HG02870 (cell line): ENCODE measurements around the gene RIPPLY1.

Experiments
- ATAC-seq: cut with Tn5 transposase; IDR thresholded peaks from one replicate; pipeline ENCODE4 v1.9.1; 2021; ENCODE audit warnings: mild to moderate bottlenecking, moderate library complexity; ENCODE audit not compliant: unreplicated experiment

The RIPPLY1 gene, protein sequence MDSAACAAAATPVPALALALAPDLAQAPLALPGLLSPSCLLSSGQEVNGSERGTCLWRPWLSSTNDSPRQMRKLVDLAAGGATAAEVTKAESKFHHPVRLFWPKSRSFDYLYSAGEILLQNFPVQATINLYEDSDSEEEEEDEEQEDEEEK

DNA sequence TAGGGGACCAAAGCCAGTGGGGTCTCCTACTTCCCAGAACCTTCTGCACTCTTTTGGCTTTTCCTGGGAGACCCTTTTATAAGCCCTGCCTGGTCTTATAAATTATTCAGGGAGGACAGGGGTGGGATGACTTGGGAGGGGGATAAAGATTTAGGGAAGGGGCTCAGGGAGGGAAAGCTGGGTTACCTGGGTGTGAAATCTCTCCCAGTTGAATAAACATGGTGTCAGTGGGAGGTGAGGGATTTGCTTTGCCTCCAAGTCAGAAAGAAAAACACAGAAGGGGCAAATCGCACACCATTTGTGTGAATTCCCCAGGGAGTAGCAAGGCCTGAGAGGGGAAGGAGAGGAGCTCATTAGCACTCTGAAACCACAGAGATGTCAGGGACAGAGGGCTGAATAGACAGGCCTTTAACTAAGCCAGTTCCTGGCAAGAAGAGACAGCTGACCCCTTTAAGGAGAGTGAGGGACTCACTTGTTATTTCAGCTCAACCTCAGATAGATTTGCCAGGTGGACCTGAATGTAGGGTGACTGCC, at the start of gene RIPPLY1:
Gene RIPPLY1, minus strand, starts transcription at position 51 of the 534 bp plus-strand sequence. CDS start 54 bp downstream, outside the sequence.
- ATAC-seq, result no peak

DNA sequence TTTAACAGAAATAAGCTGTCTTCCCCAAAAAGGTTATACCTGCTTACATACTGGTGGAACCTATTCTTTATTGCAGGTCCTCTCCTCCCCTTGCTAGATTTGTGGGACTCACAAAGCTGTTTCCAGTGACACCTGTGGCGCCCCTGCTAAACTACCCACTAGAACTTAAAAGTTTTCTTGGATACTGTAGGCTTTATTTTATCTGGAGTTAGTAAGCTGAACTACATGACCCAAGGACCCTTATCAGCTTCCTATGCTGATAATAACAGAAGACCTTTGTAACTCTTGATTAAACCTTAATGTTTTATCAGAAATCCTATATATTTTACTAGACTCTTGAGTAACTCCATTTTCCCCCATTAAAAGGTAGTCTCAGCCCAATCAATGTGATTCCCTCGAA, 49.4 kb upstream of the RIPPLY1 start:
- no peak for ATAC-seq

DNA sequence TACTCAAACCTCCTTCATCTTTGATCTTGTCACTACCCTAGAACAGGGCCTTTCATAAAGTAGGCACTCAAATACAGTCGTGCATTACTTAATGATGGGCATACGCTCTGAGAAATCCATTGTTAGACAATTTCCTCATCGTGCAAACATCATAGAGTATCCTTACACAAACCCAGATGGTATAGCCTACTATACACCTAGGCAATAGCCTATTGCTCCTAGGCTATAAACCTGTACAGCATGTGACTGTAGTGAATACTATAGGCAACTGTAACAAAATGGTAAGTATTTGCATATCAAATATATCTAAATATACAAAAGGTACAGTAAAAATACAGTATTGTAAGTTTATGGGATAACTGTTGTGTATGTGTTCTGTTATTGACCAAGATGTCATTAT, 48.9 kb upstream of the RIPPLY1 start:
- no peak for ATAC-seq

GRCh38 chrX:106951230-106951629, 48.1 kb upstream of the RIPPLY1 start:
- ATAC-seq, result no peak

DNA sequence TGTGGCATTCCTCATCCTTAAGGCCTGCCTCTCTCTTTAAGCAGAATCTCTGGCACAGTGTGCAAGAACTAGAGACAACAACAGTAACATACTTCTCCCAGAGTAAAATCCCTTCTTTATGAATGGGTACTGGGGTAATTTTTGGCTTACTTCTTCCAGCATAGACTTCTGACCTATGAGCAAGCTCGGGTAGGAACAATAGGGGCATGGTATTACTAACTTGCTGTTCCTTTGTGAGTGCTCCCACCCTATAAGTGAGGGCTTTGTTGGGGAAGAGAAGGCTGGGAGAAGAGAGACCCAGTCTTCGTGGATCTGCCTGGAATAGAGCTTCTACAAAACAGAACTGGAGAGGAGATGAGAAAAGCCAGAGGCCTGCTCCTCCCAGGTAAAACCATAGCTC, 47.2 kb upstream of the RIPPLY1 start:
- no peak for ATAC-seq

- no peak for ATAC-seq
Measured at GRCh38 chrX:106949366-106949765, 46.2 kb upstream of the RIPPLY1 start.

GRCh38 chrX:106948641-106949040, 45.5 kb upstream of the RIPPLY1 start:
- no peak for ATAC-seq

DNA sequence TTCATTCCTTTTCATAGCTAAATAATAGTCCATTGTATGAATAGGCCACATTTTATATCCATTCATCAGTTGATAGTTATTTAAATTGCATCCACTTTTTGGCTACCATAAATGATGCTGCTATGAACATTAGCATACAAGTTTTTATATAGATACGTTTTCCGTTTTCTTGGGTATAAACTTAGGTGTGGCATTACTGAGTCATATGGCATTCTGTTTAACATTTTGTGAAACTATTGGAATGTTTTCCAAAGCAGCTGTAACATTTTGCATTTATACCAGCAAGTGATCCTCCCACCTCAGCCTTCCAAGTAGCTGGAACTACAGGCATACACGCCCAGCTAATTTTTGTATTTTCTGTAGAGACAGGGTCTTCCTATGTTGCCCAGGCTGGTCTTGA, 43.3 kb upstream of the RIPPLY1 start:
- no peak for ATAC-seq

DNA sequence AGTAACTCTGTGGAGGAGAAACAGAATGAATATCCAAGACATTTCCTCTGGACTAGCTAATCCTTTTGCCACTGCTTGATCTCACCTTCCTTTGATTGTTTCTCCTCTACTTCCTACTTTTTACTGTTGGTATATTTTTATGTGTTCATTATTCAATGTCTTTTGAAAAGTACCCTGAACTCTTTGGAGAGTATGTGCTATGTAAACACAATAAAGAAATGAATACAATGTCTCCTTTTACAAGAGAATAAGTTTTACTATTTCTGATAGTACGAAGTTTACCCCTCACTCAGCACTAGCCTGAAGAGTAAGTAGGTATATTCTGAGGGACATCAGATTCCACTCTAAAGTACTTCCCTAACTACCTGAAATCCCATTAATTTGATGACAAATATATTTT, 36.9 kb upstream of the RIPPLY1 start:
- no peak for ATAC-seq

DNA sequence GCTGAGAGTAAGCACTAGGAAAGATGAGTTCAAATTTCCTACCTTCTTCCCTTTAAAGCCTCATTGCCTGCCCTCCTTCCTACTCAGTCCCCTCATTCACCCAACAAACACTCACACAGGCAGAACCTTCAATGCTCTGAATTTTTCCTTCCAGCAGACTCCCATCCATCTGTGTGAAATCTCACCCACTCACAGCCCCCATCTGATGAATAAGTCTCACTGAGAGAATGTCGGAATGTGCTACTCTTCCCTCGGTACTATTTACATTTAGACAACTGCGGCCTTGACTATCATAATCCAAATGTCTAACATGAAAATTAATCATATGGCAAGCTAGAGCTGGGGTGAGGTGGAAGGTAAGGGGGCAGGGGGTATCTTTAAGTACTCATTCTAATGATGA, 36.4 kb upstream of the RIPPLY1 start:
- no peak for ATAC-seq

- ATAC-seq, result no peak
Measured at GRCh38 chrX:106936246-106936645, 33.1 kb upstream of the RIPPLY1 start.

- ATAC-seq, result no peak
Measured at GRCh38 chrX:106935175-106935574, 32.0 kb upstream of the RIPPLY1 start.

DNA sequence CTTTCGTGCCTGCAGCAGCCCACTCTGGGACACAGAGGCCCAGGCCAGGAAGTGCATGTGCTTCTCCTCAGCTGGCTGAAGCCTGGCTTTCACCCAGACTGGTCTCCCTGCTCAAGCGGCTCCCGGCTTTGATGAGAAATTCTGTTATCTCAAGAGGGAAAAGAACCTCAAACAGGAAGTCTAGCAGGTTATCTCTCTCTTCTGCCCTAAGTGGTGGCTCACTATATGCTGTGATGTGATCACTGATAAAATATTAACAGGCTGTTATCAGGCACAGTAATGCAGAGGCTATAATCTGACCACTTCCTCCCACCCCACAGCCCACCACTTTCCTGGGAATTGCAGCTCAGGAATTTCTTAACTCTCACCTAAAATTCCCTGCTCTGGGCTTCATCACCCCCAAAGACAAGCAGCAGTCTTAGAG, 30.4 kb upstream of the RIPPLY1 start:
- ATAC-seq, result no peak

GRCh38 chrX:106932960-106933537, 29.9 kb upstream of the RIPPLY1 start:
- ATAC-seq, result no peak

DNA sequence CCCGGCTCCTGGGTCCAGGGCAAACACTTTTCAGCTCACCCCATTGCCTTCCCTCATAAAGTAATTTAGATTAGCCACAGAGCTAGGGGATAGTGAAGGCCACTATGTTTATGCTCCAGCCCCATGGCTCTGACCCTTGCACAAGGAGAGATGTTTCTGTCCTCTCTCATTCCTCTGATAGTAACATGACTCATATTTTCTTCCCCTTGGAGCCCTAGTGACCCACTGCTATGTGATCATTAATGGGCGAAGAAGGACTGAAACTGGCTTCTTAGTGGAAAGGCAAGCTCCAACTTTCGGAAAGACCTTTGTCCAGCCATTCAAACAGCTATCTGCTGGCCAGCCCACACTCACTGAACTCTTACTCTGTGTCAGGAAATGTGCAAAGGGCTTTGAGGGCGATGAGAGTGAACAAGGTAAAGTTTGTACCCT, 29.4 kb upstream of the RIPPLY1 start:
- no peak for ATAC-seq

DNA sequence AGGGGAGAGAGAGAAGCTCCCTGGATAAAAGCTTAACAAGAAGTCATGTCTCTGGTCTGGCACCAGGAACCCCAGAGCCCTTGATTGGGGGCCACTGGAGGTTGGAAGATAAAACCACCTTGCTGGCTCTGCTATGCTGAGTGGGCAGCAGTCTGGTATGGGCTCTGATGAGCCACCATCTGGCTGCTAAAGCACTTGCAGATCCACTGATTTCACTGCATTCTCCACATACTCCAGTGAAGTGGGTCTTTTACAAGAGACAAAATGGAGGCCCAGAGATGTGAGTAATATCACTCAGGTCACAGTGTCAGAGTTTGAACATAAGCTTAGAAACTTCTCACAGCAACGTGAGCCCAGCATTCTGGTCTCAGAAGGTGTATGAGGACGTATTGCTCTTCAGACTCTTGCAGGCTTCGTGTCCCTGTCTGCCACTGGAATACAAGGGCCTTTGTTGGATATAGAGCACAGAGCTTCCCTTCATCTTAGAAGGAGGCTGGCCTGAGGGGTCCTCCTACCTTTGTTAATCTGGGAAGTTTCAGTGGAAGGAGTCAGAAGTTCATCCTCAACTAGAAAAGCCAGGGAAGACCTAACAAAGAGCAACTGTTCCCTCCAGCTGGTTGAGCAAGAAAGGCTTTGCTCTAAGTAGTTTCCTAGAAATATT, 28.8 kb upstream of the RIPPLY1 start:
- ATAC-seq, result no peak

- ATAC-seq, result no peak
Measured at GRCh38 chrX:106928227-106928626, 25.1 kb upstream of the RIPPLY1 start.

DNA sequence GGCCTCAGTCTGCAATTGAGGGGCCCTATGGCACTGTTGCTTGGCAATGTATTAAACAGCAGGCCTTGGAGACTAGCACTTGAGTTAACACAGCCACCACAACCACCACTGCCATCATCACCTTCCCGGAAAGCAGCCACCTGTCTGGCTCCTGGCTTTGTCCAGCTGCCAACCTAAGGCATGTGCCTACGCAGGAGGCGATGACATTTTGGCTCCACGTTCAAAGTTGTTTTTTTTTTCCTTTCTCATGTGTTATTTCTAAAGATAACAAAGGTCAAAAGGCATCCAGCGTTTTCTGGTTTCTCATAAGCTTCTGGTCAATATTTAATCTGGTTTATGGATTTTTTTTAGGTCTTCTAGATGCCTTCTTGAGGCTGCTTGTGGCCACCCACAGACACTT, 24.6 kb upstream of the RIPPLY1 start:
- no peak for ATAC-seq

- no peak for ATAC-seq
Measured at GRCh38 chrX:106927023-106927422, 23.9 kb upstream of the RIPPLY1 start.

DNA sequence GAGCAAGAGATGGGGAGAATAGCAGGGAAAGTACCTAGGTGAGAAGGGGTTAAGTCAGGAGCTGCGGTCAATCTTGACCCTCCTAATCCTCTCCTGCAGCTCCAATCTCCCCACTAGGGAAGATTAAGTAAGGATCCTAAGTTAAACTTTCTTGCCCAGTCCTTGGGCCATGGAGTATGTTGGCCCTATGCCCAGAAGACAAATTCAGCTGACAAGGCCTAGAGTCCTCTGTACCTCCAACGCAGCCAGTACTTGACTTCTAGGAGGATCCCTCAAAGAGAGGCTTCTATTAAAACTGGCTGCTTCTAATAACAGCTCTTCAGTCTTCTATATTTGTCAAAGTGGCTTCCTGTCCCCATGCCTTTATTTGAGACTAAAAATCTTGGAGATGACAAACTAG, 18.5 kb upstream of the RIPPLY1 start:
- ATAC-seq, result no peak

- no peak for ATAC-seq
Measured at GRCh38 chrX:106919932-106920452, 16.9 kb upstream of the RIPPLY1 start, which contains the start of gene CLDN2. CLDN2 (plus strand) TSS chrX:106920402; CDS start chrX:106928229, 7,827 bp downstream.
